ENCODE measurements around the gene RBCK1. TPM values are rescaled to one million over a fixed set of nuclear protein-coding genes. Genes with fewer than 3 reads are reported as not detected.

Gene RBCK1
- total and polyA plus RNA-seq, 7 donors = 34.1 to 52.5 (median 43.1) TPM

GRCh38 chr20:366719-367485, 41.2 kb upstream of the RBCK1 start:
- Histone ChIP-seq H3K4me3 (no peak overlapping the region), H3K27me3 (ENCODE audit: insufficient read depth in 3 of 3, low read length in 2 of 3) (no peaks in the 10 kb centered on the region), H3K36me3 (ENCODE audit: insufficient read depth in 1 of 2, low read depth in 1 of 2) (no peaks in the 10 kb centered on the region), H3K4me1 (peaks cover 12% of the 10 kb centered on the region), H3K27ac (no peak overlapping the region), H3K9me3 (no peaks in the 10 kb centered on the region)
- no peak for TF ChIP-seq CTCF (IDR thresholded peaks at IDR 0.05)
- WGBS, 3 donors = 84 to 93% (median 85%) methylated on average over 13 of the region's 13 CpGs
- no peak for ATAC-seq
- DNase-seq = no peak
- intact Hi-C loops (cut with DNase I) = no loop called here

GRCh38 chr20:367486-367887, 40.6 kb upstream of the RBCK1 start:
- 73 to 92% (median 85%) methylated on average over 8 of the region's 8 CpGs for WGBS, 3 donors
- Histone ChIP-seq H3K4me1 (peaks cover 18% of the 10 kb centered on the region), H3K9me3 (no peaks in the 10 kb centered on the region), H3K4me3 (no peak overlapping the region), H3K27ac (no peak overlapping the region), H3K36me3 (ENCODE audit: insufficient read depth in 1 of 2, low read depth in 1 of 2) (no peaks in the 10 kb centered on the region), H3K27me3 (ENCODE audit: insufficient read depth in 3 of 3, low read length in 2 of 3) (no peaks in the 10 kb centered on the region)
- no peak for TF ChIP-seq CTCF (IDR thresholded peaks at IDR 0.05)
- intact Hi-C loops (cut with DNase I) = no loop called here
- ATAC-seq (no peak), DNase-seq (no peak)

GRCh38 chr20:368915-369314, 39.2 kb upstream of the RBCK1 start:
- DNase-seq (no peak), ATAC-seq (no peak)
- peaks cover 22% of the 10 kb centered on the region for H3K4me1 ChIP-seq
- no peak overlapping the region for H3K27ac ChIP-seq
- no peaks in the 10 kb centered on the region for H3K27me3 ChIP-seq (ENCODE audit: insufficient read depth in 3 of 3, low read length in 2 of 3)
- H3K9me3 ChIP-seq = no peaks in the 10 kb centered on the region
- intact Hi-C loops (cut with DNase I) = no loop called here
- no peak overlapping the region for H3K4me3 ChIP-seq
- 96 to 99% (median 98%) methylated on average over 4 of the region's 4 CpGs for WGBS, 3 donors
- no peaks in the 10 kb centered on the region for H3K36me3 ChIP-seq (ENCODE audit: insufficient read depth in 1 of 2, low read depth in 1 of 2)
- no peak for TF ChIP-seq CTCF (IDR thresholded peaks at IDR 0.05)

GRCh38 chr20:370151-370600, 37.9 kb upstream of the RBCK1 start:
- Histone ChIP-seq H3K4me1 (peaks cover 22% of the 10 kb centered on the region), H3K9me3 (no peaks in the 10 kb centered on the region), H3K27ac (no peak overlapping the region), H3K4me3 (no peak overlapping the region), H3K36me3 (ENCODE audit: insufficient read depth in 1 of 2, low read depth in 1 of 2) (no peaks in the 10 kb centered on the region), H3K27me3 (ENCODE audit: insufficient read depth in 3 of 3, low read length in 2 of 3) (no peaks in the 10 kb centered on the region)
- WGBS, 3 donors = 84 to 90% (median 88%) methylated on average over 7 of the region's 7 CpGs
- TF ChIP-seq CTCF (IDR thresholded peaks at IDR 0.05) = no peak
- no peak for DNase-seq
- intact Hi-C loops (cut with DNase I) = loop anchor here in 1 of 2 donors (5.0 kb wide), 1 partner anchor 67 kb away; no protein-coding TSS in a partner anchor
- ATAC-seq = no peak
